A549 (cell line): Measurements from ENCODE around the gene RAB27A. TPM values are rescaled to one million over a fixed set of nuclear protein-coding genes. Genes with fewer than 3 reads are reported as not detected.

Experiments used
- ATAC-seq, 2 experiments: fragments of 200-7000 bp in 1 of 2; fragments of >200 bp in 1 of 2; cut with Nextera tagmentation in 1 of 2; cut with Tn5 transposase in 1 of 2; 3 replicates each; pipeline versions ENCODE4 v1.8.0 to v1.9.1; 2018 to 2020; ENCODE audit warnings: mild to moderate bottlenecking in 1 of 2, moderate library complexity in 1 of 2
- CTCF ChIA-PET: fragments of 300-600 bp; sonication (Branson Sonifier 250); formaldehyde crosslinking; extraction: SDS; loops from one replicate; lab custom pipeline; 2021; ENCODE audit warnings: antibody characterized with exemption, inconsistent platforms; lab: Yijun Ruan, JAX
- POLR2A ChIA-PET: fragments of 350-600 bp; formaldehyde crosslinking; extraction: SDS; loops from one replicate; lab custom pipeline; 2021; ENCODE audit warnings: antibody characterized with exemption, inconsistent platforms; lab: Yijun Ruan, JAX
- DNase-seq, 2 experiments: peaks; one replicate each; pipeline versions ENCODE4 v3.0.0 to v3.0.0-alpha.2; 2011 to 2016; ENCODE audit warnings: low read depth in 1 of 2, low spot score in 1 of 2
- FAIRE-seq: peaks from 2 replicates; lab custom pipeline; 2011; peaks lifted over from hg19 to GRCh38; lab: Jason Lieb, UNC
- H3K27ac ChIP-seq, 2 experiments: fragments of >200 bp; sonication (Bioruptor Twin); formaldehyde crosslinking; 3 replicates each; pipeline ENCODE4 v1.5.1; 2016 to 2017
- H3K4me1 ChIP-seq: fragments of >200 bp; sonication (Bioruptor Twin); formaldehyde crosslinking; 3 replicates; pipeline ENCODE4 v1.6.1; 2016
- H3K4me2 ChIP-seq: fragments of >200 bp; sonication (Bioruptor Twin); formaldehyde crosslinking; 3 replicates; pipeline ENCODE4 v1.6.1; 2016
- H3K4me3 ChIP-seq: fragments of >200 bp; sonication (Bioruptor Twin); formaldehyde crosslinking; 3 replicates; pipeline ENCODE4 v1.5.1; 2016
- H3K9me3 ChIP-seq: fragments of >200 bp; sonication (Bioruptor Twin); formaldehyde crosslinking; 3 replicates; pipeline ENCODE4 v1.6.1; 2016
- CBX8 ChIP-seq: fragments of 200-600 bp; sonication (generic); IDR thresholded peaks from 2 replicates; pipeline ENCODE4 v1.6.1; 2016
- CEBPB ChIP-seq, 2 experiments: fragments of >200 bp in 1 of 2; sonication (Bioruptor Twin) in 1 of 2; formaldehyde crosslinking in 1 of 2; IDR thresholded peaks; 2 replicates each; pipeline ENCODE4 v1.6.1; 2012 to 2016
- CHD2 ChIP-seq: fragments of 150-350 bp; IDR thresholded peaks from 2 replicates; pipeline ENCODE4 v1.6.1; 2014; ENCODE audit warnings: low read length; ENCODE audit not compliant: partially characterized antibody
- EHF ChIP-seq: fragments of 250-450 bp; sonication (Bioruptor Pico); IDR thresholded peaks from 2 replicates; pipeline ENCODE4 v1.5.0; 2020; ENCODE audit warnings: mild to moderate bottlenecking
- ESRRA ChIP-seq: fragments of 150-350 bp; IDR thresholded peaks from 2 replicates; pipeline ENCODE4 v1.6.1; 2014; ENCODE audit warnings: mild to moderate bottlenecking, low read length, borderline replicate concordance
- FOSB ChIP-seq: fragments of 250-450 bp; sonication (Bioruptor Pico); IDR thresholded peaks from 2 replicates; pipeline ENCODE4 v1.5.0; 2020; ENCODE audit warnings: mild to moderate bottlenecking, moderate library complexity
- FOSL2 ChIP-seq, 2 experiments: fragments of 450-650 bp in 1 of 2; fragments of >200 bp in 1 of 2; sonication (Bioruptor Twin) in 1 of 2; formaldehyde crosslinking; IDR thresholded peaks; 2 replicates each; pipeline versions ENCODE4 v1.5.0 to v1.6.1; 2016 to 2020; ENCODE audit warnings: mild to moderate bottlenecking in 1 of 2, moderate library complexity in 1 of 2
- HOXB13 ChIP-seq: fragments of 250-450 bp; sonication (Bioruptor Pico); IDR thresholded peaks from 2 replicates; pipeline ENCODE4 v1.5.0; 2020; ENCODE audit warnings: low read depth, mild to moderate bottlenecking, moderate library complexity
- HOXB5 ChIP-seq: fragments of 250-450 bp; sonication (Bioruptor Pico); IDR thresholded peaks from 2 replicates; pipeline ENCODE4 v1.5.0; 2020; ENCODE audit warnings: mild to moderate bottlenecking, moderate library complexity
- MAFK ChIP-seq: fragments of 450-650 bp; IDR thresholded peaks from 2 replicates; pipeline ENCODE4 v1.6.1; 2014; ENCODE audit not compliant: partially characterized antibody
- MYC ChIP-seq: IDR thresholded peaks from 2 replicates; pipeline ENCODE4 v1.6.1; 2012; ENCODE audit warnings: mild to moderate bottlenecking, inconsistent platforms, low read length, improper control_type of control experiment, borderline replicate concordance
- NFE2L2 ChIP-seq: fragments of 150-350 bp; conservative IDR thresholded peaks from 2 replicates; pipeline ENCODE4 v1.6.1; 2014; ENCODE audit warnings: low read length
- NR3C1 ChIP-seq: fragments of >200 bp; sonication (Bioruptor Twin); formaldehyde crosslinking; IDR thresholded peaks from 3 replicates; pipeline ENCODE4 v1.6.1; 2017
- PHF8 ChIP-seq: fragments of 200-600 bp; sonication (generic); IDR thresholded peaks from 2 replicates; pipeline ENCODE4 v1.6.1; 2016; ENCODE audit warnings: low read depth, mild to moderate bottlenecking, antibody characterized with exemption, moderate library complexity, borderline replicate concordance
- POLR2AphosphoS2 ChIP-seq: conservative IDR thresholded peaks from 2 replicates; pipeline ENCODE4 v1.6.1; 2012; ENCODE audit warnings: low read length, improper control_type of control experiment, inconsistent platforms
- RCOR1 ChIP-seq: fragments of 150-350 bp; IDR thresholded peaks from 2 replicates; pipeline ENCODE4 v1.6.1; 2014; ENCODE audit warnings: antibody characterized with exemption, low read length, low read depth
- RFX5 ChIP-seq: fragments of 450-650 bp; IDR thresholded peaks from 2 replicates; pipeline ENCODE4 v1.7.1; 2014; ENCODE audit warnings: antibody characterized with exemption, mild to moderate bottlenecking, moderate library complexity
- RNF2 ChIP-seq: fragments of 200-600 bp; sonication (generic); IDR thresholded peaks from 2 replicates; pipeline ENCODE4 v1.6.1; 2016; ENCODE audit warnings: low read depth, mild to moderate bottlenecking, antibody characterized with exemption, moderate library complexity, borderline replicate concordance
- SMC3 ChIP-seq: fragments of >200 bp; sonication (Bioruptor Twin); formaldehyde crosslinking; IDR thresholded peaks from 3 replicates; pipeline ENCODE4 v1.6.1; 2018; ENCODE audit warnings: inconsistent platforms
- SREBF2 ChIP-seq: fragments of 450-650 bp; IDR thresholded peaks from 2 replicates; pipeline ENCODE4 v1.6.1; 2014; ENCODE audit warnings: mild to moderate bottlenecking, moderate library complexity
- TP53 ChIP-seq: fragments of 250-450 bp; sonication (Bioruptor Pico); IDR thresholded peaks from 2 replicates; pipeline ENCODE4 v1.5.0; 2021; ENCODE audit warnings: mild to moderate bottlenecking, moderate library complexity
- ZC3H11A ChIP-seq: fragments of 450-650 bp; IDR thresholded peaks from 2 replicates; pipeline ENCODE4 v1.6.1; 2014; ENCODE audit warnings: antibody characterized with exemption, mild to moderate bottlenecking
- ZFP36 ChIP-seq: fragments of 450-650 bp; IDR thresholded peaks from 2 replicates; pipeline ENCODE4 v1.6.1; 2014; ENCODE audit warnings: borderline replicate concordance; ENCODE audit not compliant: partially characterized antibody
- ZNF302 ChIP-seq: fragments of 250-450 bp; sonication (Bioruptor Pico); IDR thresholded peaks from 2 replicates; pipeline ENCODE4 v1.9.0; 2021; ENCODE audit warnings: inconsistent platforms, mild to moderate bottlenecking, moderate library complexity
- WGBS: methylation state at CpG from one replicate; pipeline ENCODE4 v1.1.6; 2017; ENCODE audit errors: missing lambda C conversion rate; 5-methylcytosine and 5-hydroxymethylcytosine counted together
- polyA plus RNA-seq, 4 experiments: library from polyadenylated mRNA; depleted of rRNA in 3 of 4; stranded (reverse); fragments of >200 nt; fragmentation: RNase III in 1 of 4; extraction: RNeasy Plus Mini Kit Qiagen cat#74134 plus additional on column Dnase treatment in 1 of 4; gene quantifications; 2 replicates in 3 of 4; 3 replicates in 1 of 4; pipeline ENCODE4 v1.2.3, GENCODE V29; 2011 to 2017
- TF ChIP-seq, protein P1 (sequence below): fragments of 450-650 bp; IDR thresholded peaks from 2 replicates; pipeline ENCODE4 v1.6.1; 2014; ENCODE audit warnings: antibody characterized with exemption
- TF ChIP-seq, protein P2 (sequence below): fragments of 250-450 bp; sonication (Bioruptor Pico); IDR thresholded peaks from 2 replicates; pipeline ENCODE4 v1.5.0; 2020; ENCODE audit warnings: low read depth, mild to moderate bottlenecking, moderate library complexity
- TF ChIP-seq, protein P3 (sequence below): IDR thresholded peaks from 2 replicates; pipeline ENCODE4 v1.6.1; 2012
- TF ChIP-seq, protein P4 (sequence below): fragments of 250-450 bp; sonication (Bioruptor Pico); IDR thresholded peaks from 2 replicates; pipeline ENCODE4 v1.5.0; 2021; ENCODE audit warnings: mild to moderate bottlenecking, moderate library complexity, borderline replicate concordance
- TF ChIP-seq, protein P5 (sequence below): fragments of 200-600 bp; sonication (generic); IDR thresholded peaks from 2 replicates; pipeline ENCODE4 v1.6.1; 2016; ENCODE audit warnings: antibody characterized with exemption, mild to moderate bottlenecking, moderate library complexity

RAB27A gene
- polyA plus RNA-seq, 2 of the 4 experiments (the other 2 are of a cell fraction), result 8.1 to 17.0 TPM

DNA sequence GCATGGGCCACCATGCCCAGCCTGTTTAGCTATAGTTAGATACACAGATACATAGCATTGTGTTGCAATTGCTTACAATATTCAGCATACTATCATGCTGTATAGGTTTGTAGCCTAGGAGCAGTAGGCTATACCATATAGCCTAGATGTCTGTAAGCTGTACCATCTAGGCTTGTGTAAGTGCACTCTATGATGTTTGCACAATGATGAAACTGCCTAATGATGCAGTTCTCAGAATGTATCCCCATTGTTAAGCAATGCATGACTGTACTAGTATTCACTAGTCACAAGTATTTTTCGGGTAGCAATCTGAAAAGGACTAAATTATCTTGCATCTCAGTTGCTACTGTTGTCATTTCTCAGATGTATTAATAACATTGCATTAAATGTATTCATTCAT is 45.4 kb upstream of the RAB27A start:
- WGBS, result 64% methylated on average over 1 of the region's 1 CpG
- CTCF ChIA-PET, result interaction anchor here (1.2 to 2.1 kb wide), 3 partner anchors 16 to 73 kb away, joined by 3 to 6 read pairs (median 5); partner anchors contain the start of genes CCPG1, PIERCE2, PIGB and PIGBOS1
- Histone ChIP-seq H3K4me3 (no peak overlapping the region), H3K4me2 (no peak overlapping the region), H3K9me3 (no peaks in the 10 kb centered on the region)
- peak in 1 of 2 experiments; percentile 37 for DNase-seq
- TF ChIP-seq, protein P1, sequence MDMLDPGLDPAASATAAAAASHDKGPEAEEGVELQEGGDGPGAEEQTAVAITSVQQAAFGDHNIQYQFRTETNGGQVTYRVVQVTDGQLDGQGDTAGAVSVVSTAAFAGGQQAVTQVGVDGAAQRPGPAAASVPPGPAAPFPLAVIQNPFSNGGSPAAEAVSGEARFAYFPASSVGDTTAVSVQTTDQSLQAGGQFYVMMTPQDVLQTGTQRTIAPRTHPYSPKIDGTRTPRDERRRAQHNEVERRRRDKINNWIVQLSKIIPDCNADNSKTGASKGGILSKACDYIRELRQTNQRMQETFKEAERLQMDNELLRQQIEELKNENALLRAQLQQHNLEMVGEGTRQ, result no peak
- TF ChIP-seq FOSB (CRISPR knock-in tag) (no peak), SMC3 (no peak), ZNF302 (CRISPR knock-in tag) (no peak), HOXB13 (CRISPR knock-in tag) (no peak), RCOR1 (no peak), RFX5 (no peak), CEBPB (IDR thresholded peaks at IDR 0.05) (peak in 1 of 2 experiments; percentile 43; a peak in 1 of 4 replicates), TP53 (CRISPR knock-in tag) (no peak), HOXB5 (CRISPR knock-in tag) (no peak), SREBF2 (no peak), PHF8 (no peak), FOSL2 (IDR thresholded peaks at IDR 0.05) (no peak), FOSL2 (CRISPR knock-in tag; IDR thresholded peaks at IDR 0.05) (peak; percentile 45; the same call in 1 of the 2 replicates)
- TF ChIP-seq, protein P2, sequence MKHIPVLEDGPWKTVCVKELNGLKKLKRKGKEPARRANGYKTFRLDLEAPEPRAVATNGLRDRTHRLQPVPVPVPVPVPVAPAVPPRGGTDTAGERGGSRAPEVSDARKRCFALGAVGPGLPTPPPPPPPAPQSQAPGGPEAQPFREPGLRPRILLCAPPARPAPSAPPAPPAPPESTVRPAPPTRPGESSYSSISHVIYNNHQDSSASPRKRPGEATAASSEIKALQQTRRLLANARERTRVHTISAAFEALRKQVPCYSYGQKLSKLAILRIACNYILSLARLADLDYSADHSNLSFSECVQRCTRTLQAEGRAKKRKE (CRISPR knock-in tag), result no peak
- TF ChIP-seq, protein P3, sequence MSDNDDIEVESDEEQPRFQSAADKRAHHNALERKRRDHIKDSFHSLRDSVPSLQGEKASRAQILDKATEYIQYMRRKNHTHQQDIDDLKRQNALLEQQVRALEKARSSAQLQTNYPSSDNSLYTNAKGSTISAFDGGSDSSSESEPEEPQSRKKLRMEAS, result no peak
- TF ChIP-seq, all 56 proteins: peak for 2
- POLR2A ChIA-PET, result interaction anchor here (0.5 kb wide), 1 partner anchor 255 kb away, joined by 3 read pairs; no protein-coding TSS in a partner anchor
- Histone ChIP-seq H3K27ac (no peak overlapping the region), H3K4me1 (peaks cover 2% of the 10 kb centered on the region; the same call in 1 of the 3 replicates)
- FAIRE-seq, result peak; percentile 49
- peak in 1 of 2 experiments; percentile 59; a peak in 2 of 6 replicates for ATAC-seq

DNA sequence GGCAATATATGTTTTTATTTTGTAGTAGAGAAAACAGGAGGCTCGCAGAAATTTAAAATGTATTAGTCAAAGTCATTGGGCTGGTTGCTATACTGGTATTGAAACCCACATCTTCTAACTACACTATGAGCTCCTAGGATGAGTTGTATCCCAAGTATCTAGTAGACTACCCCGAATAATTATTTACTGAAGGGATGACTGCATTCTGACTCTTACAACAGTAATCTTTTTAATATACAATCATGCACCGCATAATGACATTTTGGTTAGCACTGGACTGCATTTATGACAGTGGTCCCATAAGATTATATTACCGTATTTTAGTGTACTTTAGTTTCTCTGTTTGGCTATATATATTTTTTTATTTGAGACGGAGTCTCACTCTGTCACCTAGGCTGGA is 44.8 kb upstream of the RAB27A start:
- POLR2A ChIA-PET, result interaction anchor here (0.5 kb wide), 1 partner anchor 255 kb away, joined by 3 read pairs; no protein-coding TSS in a partner anchor
- 64% methylated on average over 5 of the region's 5 CpGs for WGBS
- DNase-seq, result no peak
- H3K9me3 ChIP-seq, result no peaks in the 10 kb centered on the region
- TF ChIP-seq MYC (no peak), RNF2 (no peak), CHD2 (no peak), CBX8 (no peak), SMC3 (no peak), EHF (CRISPR knock-in tag) (no peak), ZFP36 (no peak), MAFK (no peak), NR3C1 (no peak), NFE2L2 (no peak), ZC3H11A (no peak), POLR2AphosphoS2 (no peak), ESRRA (no peak)
- TF ChIP-seq, protein P4, sequence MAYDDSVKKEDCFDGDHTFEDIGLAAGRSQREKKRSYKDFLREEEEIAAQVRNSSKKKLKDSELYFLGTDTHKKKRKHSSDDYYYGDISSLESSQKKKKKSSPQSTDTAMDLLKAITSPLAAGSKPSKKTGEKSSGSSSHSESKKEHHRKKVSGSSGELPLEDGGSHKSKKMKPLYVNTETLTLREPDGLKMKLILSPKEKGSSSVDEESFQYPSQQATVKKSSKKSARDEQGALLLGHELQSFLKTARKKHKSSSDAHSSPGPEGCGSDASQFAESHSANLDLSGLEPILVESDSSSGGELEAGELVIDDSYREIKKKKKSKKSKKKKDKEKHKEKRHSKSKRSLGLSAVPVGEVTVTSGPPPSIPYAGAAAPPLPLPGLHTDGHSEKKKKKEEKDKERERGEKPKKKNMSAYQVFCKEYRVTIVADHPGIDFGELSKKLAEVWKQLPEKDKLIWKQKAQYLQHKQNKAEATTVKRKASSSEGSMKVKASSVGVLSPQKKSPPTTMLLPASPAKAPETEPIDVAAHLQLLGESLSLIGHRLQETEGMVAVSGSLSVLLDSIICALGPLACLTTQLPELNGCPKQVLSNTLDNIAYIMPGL, result no peak
- TF ChIP-seq, protein P5, sequence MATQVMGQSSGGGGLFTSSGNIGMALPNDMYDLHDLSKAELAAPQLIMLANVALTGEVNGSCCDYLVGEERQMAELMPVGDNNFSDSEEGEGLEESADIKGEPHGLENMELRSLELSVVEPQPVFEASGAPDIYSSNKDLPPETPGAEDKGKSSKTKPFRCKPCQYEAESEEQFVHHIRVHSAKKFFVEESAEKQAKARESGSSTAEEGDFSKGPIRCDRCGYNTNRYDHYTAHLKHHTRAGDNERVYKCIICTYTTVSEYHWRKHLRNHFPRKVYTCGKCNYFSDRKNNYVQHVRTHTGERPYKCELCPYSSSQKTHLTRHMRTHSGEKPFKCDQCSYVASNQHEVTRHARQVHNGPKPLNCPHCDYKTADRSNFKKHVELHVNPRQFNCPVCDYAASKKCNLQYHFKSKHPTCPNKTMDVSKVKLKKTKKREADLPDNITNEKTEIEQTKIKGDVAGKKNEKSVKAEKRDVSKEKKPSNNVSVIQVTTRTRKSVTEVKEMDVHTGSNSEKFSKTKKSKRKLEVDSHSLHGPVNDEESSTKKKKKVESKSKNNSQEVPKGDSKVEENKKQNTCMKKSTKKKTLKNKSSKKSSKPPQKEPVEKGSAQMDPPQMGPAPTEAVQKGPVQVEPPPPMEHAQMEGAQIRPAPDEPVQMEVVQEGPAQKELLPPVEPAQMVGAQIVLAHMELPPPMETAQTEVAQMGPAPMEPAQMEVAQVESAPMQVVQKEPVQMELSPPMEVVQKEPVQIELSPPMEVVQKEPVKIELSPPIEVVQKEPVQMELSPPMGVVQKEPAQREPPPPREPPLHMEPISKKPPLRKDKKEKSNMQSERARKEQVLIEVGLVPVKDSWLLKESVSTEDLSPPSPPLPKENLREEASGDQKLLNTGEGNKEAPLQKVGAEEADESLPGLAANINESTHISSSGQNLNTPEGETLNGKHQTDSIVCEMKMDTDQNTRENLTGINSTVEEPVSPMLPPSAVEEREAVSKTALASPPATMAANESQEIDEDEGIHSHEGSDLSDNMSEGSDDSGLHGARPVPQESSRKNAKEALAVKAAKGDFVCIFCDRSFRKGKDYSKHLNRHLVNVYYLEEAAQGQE, result no peak
- TF ChIP-seq, protein P2 (CRISPR knock-in tag), result no peak
- TF ChIP-seq, all 56 proteins: peak for 0
- Histone ChIP-seq H3K4me1 (peaks cover 2% of the 10 kb centered on the region; the same call in 1 of the 3 replicates), H3K4me2 (no peak overlapping the region), H3K4me3 (no peak overlapping the region), H3K27ac (no peak overlapping the region)
- no peak for ATAC-seq
- CTCF ChIA-PET, result interaction anchor here (1.2 to 2.1 kb wide), 3 partner anchors 15 to 74 kb away, joined by 3 to 6 read pairs (median 5); partner anchors contain the start of genes CCPG1, PIERCE2, PIGB and PIGBOS1
- FAIRE-seq, result no peak
